ENCODE results near the gene CDH4. TPM values are rescaled to one million over a fixed set of nuclear protein-coding genes. Genes with fewer than 3 reads are reported as not detected.

The CDH4 gene
- total RNA-seq, 2 experiments from 2014 or later, result 0.10 to 0.21 TPM

GRCh38 chr20:61754976-61755778 lies 503.1 kb downstream of the CDH4 start:
- Mint-ChIP-seq H3K36me3 (no peaks in the 10 kb centered on the region), H3K4me1 (ENCODE audit: low read depth) (no peaks in the 10 kb centered on the region), H3K27ac (no peak overlapping the region), H3K27me3 (no peaks in the 10 kb centered on the region), H3K4me3 (no peak overlapping the region), H3K9me3 (peaks cover 12% of the 10 kb centered on the region)
- DNase-seq, result no peak
- ChIA-PET POLR2A (no interaction called here), CTCF (no interaction called here)
- intact Hi-C loops (cut with micrococcal nuclease), result no loop called here

- ChIA-PET CTCF (no interaction called here), POLR2A (no interaction called here)
- intact Hi-C loops (cut with micrococcal nuclease), result no loop called here
- H3K4me1 Mint-ChIP-seq (ENCODE audit: low read depth), result no peaks in the 10 kb centered on the region
- no peak for DNase-seq
- H3K36me3 Mint-ChIP-seq, result no peaks in the 10 kb centered on the region
- H3K27ac Mint-ChIP-seq, result no peak overlapping the region
- no peak overlapping the region for H3K4me3 Mint-ChIP-seq
- H3K9me3 Mint-ChIP-seq, result peaks cover 4% of the 10 kb centered on the region
- H3K27me3 Mint-ChIP-seq, result no peaks in the 10 kb centered on the region
These were observed 504.1 kb downstream of the CDH4 start for GRCh38 chr20:61755971-61756845.

DNA sequence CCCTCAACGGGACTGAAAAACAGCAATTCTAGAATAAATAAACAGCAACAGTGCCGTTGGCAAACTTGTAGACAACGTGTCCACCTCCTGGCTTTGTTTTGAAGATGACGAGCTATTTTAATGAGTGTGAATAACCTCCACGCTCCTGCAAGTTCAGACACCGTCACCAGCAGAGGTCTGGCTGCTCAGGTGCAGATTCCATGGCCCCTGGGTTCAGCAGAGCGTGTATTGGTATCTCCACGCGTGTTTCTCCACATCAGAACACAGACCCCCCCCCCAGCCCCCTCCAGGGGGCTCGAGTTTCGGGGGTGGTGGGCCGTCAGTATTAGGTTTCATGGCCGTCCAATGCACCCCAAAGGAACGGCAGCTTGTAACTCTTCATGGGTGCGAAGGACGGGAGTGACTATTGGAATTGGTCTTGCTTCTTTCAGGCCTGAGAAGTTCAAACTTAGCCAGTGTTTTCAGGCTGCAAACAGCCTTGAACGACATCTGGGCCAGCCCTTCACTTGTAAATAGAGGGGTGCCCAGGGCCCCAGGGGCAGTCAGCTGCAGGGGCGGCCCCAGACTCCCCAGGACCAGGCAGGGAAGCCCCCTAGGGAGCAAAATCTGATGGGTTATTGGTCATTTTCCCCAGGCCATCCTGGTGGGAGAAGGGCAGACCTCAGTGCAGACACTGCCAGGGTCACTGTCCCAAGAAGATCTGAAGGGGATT lies 505.1 kb downstream of the CDH4 start:
- Mint-ChIP-seq H3K4me3 (no peak overlapping the region), H3K27me3 (no peaks in the 10 kb centered on the region), H3K9me3 (no peaks in the 10 kb centered on the region), H3K27ac (no peak overlapping the region), H3K36me3 (no peaks in the 10 kb centered on the region), H3K4me1 (ENCODE audit: low read depth) (no peaks in the 10 kb centered on the region)
- DNase-seq, result no peak
- POLR2A ChIA-PET, result no interaction called here
- intact Hi-C loops (cut with micrococcal nuclease), result no loop called here
- CTCF ChIA-PET, result no interaction called here

GRCh38 chr20:61757678-61758563 lies 505.9 kb downstream of the CDH4 start:
- H3K4me3 Mint-ChIP-seq, result no peak overlapping the region
- no peaks in the 10 kb centered on the region for H3K9me3 Mint-ChIP-seq
- no peaks in the 10 kb centered on the region for H3K4me1 Mint-ChIP-seq (ENCODE audit: low read depth)
- intact Hi-C loops (cut with micrococcal nuclease), result no loop called here
- POLR2A ChIA-PET, result no interaction called here
- CTCF ChIA-PET, result no interaction called here
- H3K27ac Mint-ChIP-seq, result no peak overlapping the region
- H3K27me3 Mint-ChIP-seq, result no peaks in the 10 kb centered on the region
- no peaks in the 10 kb centered on the region for H3K36me3 Mint-ChIP-seq
- DNase-seq, result no peak

DNA sequence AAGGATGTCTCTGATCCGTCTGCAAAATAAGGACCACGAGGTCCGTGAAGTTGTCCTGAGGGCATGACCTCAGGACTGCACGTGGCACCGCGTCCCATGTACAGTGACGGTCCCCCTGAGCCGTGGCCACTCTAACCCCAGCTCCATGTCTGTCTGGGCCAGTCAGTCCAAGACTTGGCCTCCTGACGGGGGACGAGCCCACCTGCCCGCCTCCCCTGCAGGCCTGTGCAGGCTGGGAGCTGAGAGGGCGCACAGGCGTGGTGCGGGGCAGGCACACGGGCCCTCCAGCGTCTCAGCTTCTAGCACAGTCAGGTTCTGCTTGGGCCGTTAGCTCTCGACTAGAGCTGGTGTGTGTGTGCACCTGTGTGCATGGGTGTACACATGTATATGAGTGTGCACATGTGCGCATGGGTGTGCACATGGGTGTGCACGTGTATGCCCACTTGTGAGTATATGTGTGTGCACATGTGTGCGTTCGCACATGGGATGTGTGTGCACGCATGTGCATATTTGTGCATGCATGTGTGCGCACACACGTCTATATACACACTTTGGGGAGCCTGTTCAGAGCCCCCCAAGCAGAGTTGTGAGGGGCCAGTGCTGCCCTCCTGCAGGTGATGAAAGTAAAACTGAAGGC lies 506.6 kb downstream of the CDH4 start:
- POLR2A ChIA-PET, result no interaction called here
- Mint-ChIP-seq H3K27ac (no peak overlapping the region), H3K4me3 (no peak overlapping the region)

GRCh38 chr20:61759286-61760065 lies 507.4 kb downstream of the CDH4 start:
- H3K9me3 Mint-ChIP-seq, result no peaks in the 10 kb centered on the region
- CTCF ChIA-PET, result no interaction called here
- H3K4me3 Mint-ChIP-seq, result no peak overlapping the region
- no peaks in the 10 kb centered on the region for H3K4me1 Mint-ChIP-seq (ENCODE audit: low read depth)
- POLR2A ChIA-PET, result no interaction called here
- intact Hi-C loops (cut with micrococcal nuclease), result no loop called here
- DNase-seq, result no peak
- no peaks in the 10 kb centered on the region for H3K27me3 Mint-ChIP-seq
- no peaks in the 10 kb centered on the region for H3K36me3 Mint-ChIP-seq
- H3K27ac Mint-ChIP-seq, result no peak overlapping the region

More for the DNA sequence above, 506.6 kb downstream of the CDH4 start:
- Mint-ChIP-seq H3K27me3 (no peaks in the 10 kb centered on the region), H3K9me3 (no peaks in the 10 kb centered on the region), H3K4me1 (ENCODE audit: low read depth) (no peaks in the 10 kb centered on the region), H3K36me3 (no peaks in the 10 kb centered on the region)
- CTCF ChIA-PET, result no interaction called here
- no peak for DNase-seq
- intact Hi-C loops (cut with micrococcal nuclease), result no loop called here

- Mint-ChIP-seq H3K27me3 (no peaks in the 10 kb centered on the region), H3K4me3 (no peak overlapping the region), H3K27ac (no peak overlapping the region), H3K36me3 (no peaks in the 10 kb centered on the region), H3K4me1 (ENCODE audit: low read depth) (no peaks in the 10 kb centered on the region), H3K9me3 (no peaks in the 10 kb centered on the region)
- ChIA-PET CTCF (no interaction called here), POLR2A (no interaction called here)
- intact Hi-C loops (cut with micrococcal nuclease), result no loop called here
- DNase-seq, result no peak
These were observed 508.3 kb downstream of the CDH4 start for GRCh38 chr20:61760321-61760720.

GRCh38 chr20:61760731-61761130 lies 508.7 kb downstream of the CDH4 start:
- intact Hi-C loops (cut with micrococcal nuclease), result no loop called here
- POLR2A ChIA-PET, result no interaction called here

DNA sequence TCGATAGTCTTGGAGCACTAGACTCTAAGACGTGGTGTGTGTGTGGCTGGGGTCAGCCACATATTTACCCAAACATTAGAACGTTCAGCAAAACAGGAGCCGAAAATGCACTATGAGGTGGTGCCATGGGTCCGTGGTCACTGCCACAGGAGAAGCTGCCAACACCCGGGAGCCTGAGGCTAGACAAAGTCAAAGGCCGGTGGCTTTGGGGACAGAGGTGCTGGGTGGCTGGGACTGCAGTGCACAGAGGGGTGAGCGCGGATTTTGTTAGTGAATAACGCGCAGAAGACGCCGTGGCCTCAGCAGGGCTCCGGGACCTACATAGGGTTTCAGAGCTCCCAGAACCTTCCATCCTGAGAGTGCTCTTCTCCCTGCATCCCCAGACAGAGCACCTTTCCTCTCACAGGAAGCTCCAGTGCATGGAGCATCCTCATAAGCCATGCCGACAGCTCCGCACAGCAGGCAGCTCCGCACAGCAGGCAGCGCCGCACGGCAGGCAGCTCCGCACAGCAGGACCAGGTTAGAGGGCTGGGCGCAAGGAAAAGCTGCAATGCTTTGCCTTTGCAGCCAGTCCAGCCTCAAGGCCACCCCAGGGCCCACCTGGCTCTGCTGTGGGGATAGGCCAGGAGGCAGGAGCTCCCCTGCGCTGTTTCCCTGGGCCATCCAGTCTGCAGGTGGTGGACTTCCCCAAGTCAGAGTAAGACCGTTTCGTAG lies 509.5 kb downstream of the CDH4 start:
- Mint-ChIP-seq H3K27me3 (no peaks in the 10 kb centered on the region), H3K36me3 (no peaks in the 10 kb centered on the region), H3K27ac (no peak overlapping the region), H3K4me1 (ENCODE audit: low read depth) (no peaks in the 10 kb centered on the region), H3K9me3 (no peaks in the 10 kb centered on the region), H3K4me3 (no peak overlapping the region)
- DNase-seq, result no peak
- CTCF ChIA-PET, result no interaction called here
- intact Hi-C loops (cut with micrococcal nuclease), result no loop called here
- POLR2A ChIA-PET, result no interaction called here

More at GRCh38 chr20:61760731-61761130, 508.7 kb downstream of the CDH4 start:
- Mint-ChIP-seq H3K27me3 (no peaks in the 10 kb centered on the region), H3K36me3 (no peaks in the 10 kb centered on the region), H3K4me3 (no peak overlapping the region), H3K4me1 (ENCODE audit: low read depth) (no peaks in the 10 kb centered on the region), H3K9me3 (no peaks in the 10 kb centered on the region), H3K27ac (no peak overlapping the region)
- CTCF ChIA-PET, result no interaction called here
- no peak for DNase-seq

- Mint-ChIP-seq H3K9me3 (no peaks in the 10 kb centered on the region), H3K4me1 (ENCODE audit: low read depth) (no peaks in the 10 kb centered on the region), H3K27me3 (no peaks in the 10 kb centered on the region), H3K4me3 (no peak overlapping the region), H3K36me3 (no peaks in the 10 kb centered on the region), H3K27ac (no peak overlapping the region)
- CTCF ChIA-PET, result no interaction called here
- intact Hi-C loops (cut with micrococcal nuclease), result no loop called here
- POLR2A ChIA-PET, result no interaction called here
- no peak for DNase-seq
These were observed 510.2 kb downstream of the CDH4 start for GRCh38 chr20:61762167-61762710.
